IMR-90 (cell line): ENCODE data around the gene TIMM29. TPM values are rescaled to one million over a fixed set of nuclear protein-coding genes. Genes with fewer than 3 reads are reported as not detected.

ENCODE experiments used
- ATAC-seq: fragments of 200-7000 bp; cut with Tn5 transposase; 2 replicates; pipeline ENCODE4 v1.9.1; 2020; ENCODE audit warnings: low read depth, mild to moderate bottlenecking, moderate library complexity
- BruUV-seq: library from RNA; stranded (reverse); fragments of 400-500 nt; replicated peaks from 2 replicates; lab custom pipeline; 2021; lab: Mats Ljungman, UMichigan
- CTCF ChIA-PET: fragments of 300-600 bp; formaldehyde crosslinking; extraction: SDS; loops from one replicate; lab custom pipeline; 2021; ENCODE audit warnings: antibody characterized with exemption; lab: Yijun Ruan, JAX
- POLR2A ChIA-PET: fragments of 300-600 bp; sonication (Branson Sonifier 250); formaldehyde crosslinking; loops from one replicate; lab custom pipeline; 2022; ENCODE audit warnings: antibody characterized with exemption; ENCODE audit not compliant: unreplicated experiment; lab: Charles Lee
- DNase-seq: peaks from one replicate; pipeline ENCODE4 v3.0.0; 2013
- H2AFZ ChIP-seq: replicated peaks from 2 replicates; pipeline ENCODE3; 2013; ENCODE audit warnings: low read length, mild to moderate bottlenecking; ENCODE audit not compliant: poor library complexity
- H2AK5ac ChIP-seq: 2 replicates; pipeline ENCODE4 v1.6.1; 2013; ENCODE audit warnings: low read depth, low read length, inconsistent platforms
- H2AK9ac ChIP-seq: replicated peaks from 2 replicates; pipeline ENCODE3; 2013; ENCODE audit warnings: mild to moderate bottlenecking, low read depth, low read length, moderate library complexity; ENCODE audit not compliant: poor library complexity
- H2BK120ac ChIP-seq: 2 replicates; pipeline ENCODE4 v1.6.1; 2013; ENCODE audit warnings: low read depth, low read length, inconsistent platforms
- H2BK15ac ChIP-seq: 3 replicates; pipeline ENCODE4 v1.6.1; 2013; ENCODE audit warnings: low read depth, low read length, inconsistent platforms
- H2BK20ac ChIP-seq: 2 replicates; pipeline ENCODE4 v1.6.1; 2013; ENCODE audit warnings: low read depth, mild to moderate bottlenecking, inconsistent platforms, low read length, moderate library complexity
- H2BK5ac ChIP-seq: 2 replicates; pipeline ENCODE4 v1.6.1; 2013; ENCODE audit warnings: mild to moderate bottlenecking, low read depth, low read length, inconsistent platforms; ENCODE audit not compliant: poor library complexity, severe bottlenecking
- H3K14ac ChIP-seq: replicated peaks from 2 replicates; pipeline ENCODE4 v1.6.1; 2013; ENCODE audit warnings: low read depth, low read length, inconsistent platforms
- H3K18ac ChIP-seq: 2 replicates; pipeline ENCODE4 v1.6.1; 2013; ENCODE audit warnings: low read depth, low read length, control low read depth
- H3K23ac ChIP-seq: 2 replicates; pipeline ENCODE4 v1.6.1; 2013; ENCODE audit warnings: low read depth, low read length, inconsistent platforms
- H3K27ac ChIP-seq: 2 replicates; pipeline ENCODE4 v1.5.1; 2013; ENCODE audit warnings: mild to moderate bottlenecking, control low read depth, low read length; ENCODE audit not compliant: insufficient read depth
- H3K27me3 ChIP-seq: 2 replicates; pipeline ENCODE4 v1.6.1; 2013; ENCODE audit warnings: low read length; ENCODE audit not compliant: control insufficient read depth, insufficient read depth
- H3K36me3 ChIP-seq: 2 replicates; pipeline ENCODE4 v1.6.1; 2013; ENCODE audit warnings: low read length, mixed read lengths; ENCODE audit not compliant: control insufficient read depth, insufficient read depth
- H3K4ac ChIP-seq: 2 replicates; pipeline ENCODE4 v1.6.1; 2013; ENCODE audit warnings: low read depth, low read length, inconsistent platforms
- H3K4me1 ChIP-seq: 2 replicates; pipeline ENCODE4 v1.6.1; 2013; ENCODE audit warnings: low read length, mixed read lengths; ENCODE audit not compliant: control insufficient read depth, insufficient read depth
- H3K4me2 ChIP-seq: 2 replicates; pipeline ENCODE4 v1.6.1; 2013; ENCODE audit warnings: low read depth, mild to moderate bottlenecking, control low read depth, low read length, moderate library complexity
- H3K4me3 ChIP-seq: 2 replicates; pipeline ENCODE4 v1.5.1; 2013; ENCODE audit warnings: low read depth, mild to moderate bottlenecking, control low read depth, low read length, moderate library complexity; ENCODE audit not compliant: insufficient read depth
- H3K56ac ChIP-seq: 2 replicates; pipeline ENCODE4 v1.6.1; 2013; ENCODE audit warnings: low read length, inconsistent platforms; ENCODE audit not compliant: insufficient read depth; ENCODE audit errors: extremely low read depth
- H3K79me1 ChIP-seq, 2 experiments: 2 replicates each; pipeline ENCODE4 v1.6.1; 2013; ENCODE audit warnings: low read length in 2 of 2, inconsistent platforms in 1 of 2, low read depth in 1 of 2
- H3K9ac ChIP-seq: 2 replicates; pipeline ENCODE4 v1.6.1; 2013; ENCODE audit warnings: low read depth, low read length, control low read depth
- H3K9me1 ChIP-seq: 2 replicates; pipeline ENCODE4 v1.6.1; 2013; ENCODE audit warnings: low read length, inconsistent platforms; ENCODE audit not compliant: insufficient read depth
- H3K9me3 ChIP-seq: 2 replicates; pipeline ENCODE4 v1.6.1; 2013; ENCODE audit warnings: low read length; ENCODE audit not compliant: control insufficient read depth, insufficient read depth
- H4K20me1 ChIP-seq: 2 replicates; pipeline ENCODE4 v1.6.1; 2013; ENCODE audit warnings: low read length, inconsistent platforms; ENCODE audit not compliant: insufficient read depth
- H4K5ac ChIP-seq: 2 replicates; pipeline ENCODE4 v1.6.1; 2013; ENCODE audit warnings: mild to moderate bottlenecking, low read depth, low read length, control low read depth
- H4K8ac ChIP-seq, 2 experiments: 2 replicates each; pipeline ENCODE4 v1.6.1; 2013; ENCODE audit warnings: low read depth in 2 of 2, low read length in 2 of 2, control low read depth in 1 of 2, inconsistent platforms in 1 of 2
- H4K91ac ChIP-seq: 2 replicates; pipeline ENCODE4 v1.6.1; 2013; ENCODE audit warnings: low read depth, low read length, inconsistent platforms; ENCODE audit not compliant: insufficient read depth
- CEBPB ChIP-seq: IDR thresholded peaks from 2 replicates; pipeline ENCODE4 v1.6.1; 2012; ENCODE audit warnings: low read depth, low read length, improper control_type of control experiment
- FOS ChIP-seq: fragments of 150-350 bp; IDR thresholded peaks from 2 replicates; pipeline ENCODE4 v1.6.1; 2016; ENCODE audit warnings: low read depth, low read length
- NFE2L2 ChIP-seq: fragments of 150-350 bp; IDR thresholded peaks from 2 replicates; pipeline ENCODE4 v1.6.1; 2016; ENCODE audit warnings: low read depth, mild to moderate bottlenecking, low read length
- RCOR1 ChIP-seq: IDR thresholded peaks from 2 replicates; pipeline ENCODE4 v1.6.1; 2012; ENCODE audit warnings: mild to moderate bottlenecking, low read length, improper control_type of control experiment; ENCODE audit not compliant: insufficient replicate concordance
- RFX5 ChIP-seq: IDR thresholded peaks from 2 replicates; pipeline ENCODE4 v1.8.0; 2012; ENCODE audit warnings: low read depth, mild to moderate bottlenecking, low read length, moderate library complexity
- WGBS, 2 experiments: methylation state at CpG; one replicate each; pipeline versions ENCODE4 v1.1.5 to v1.1.7; 2013; ENCODE audit warnings: missing lambda C conversion rate in 2 of 2; ENCODE audit not compliant: insufficient read length in 1 of 2; ENCODE audit errors: extremely low coverage in 2 of 2; 5-methylcytosine and 5-hydroxymethylcytosine counted together
- dilution Hi-C: fragments of 300-500 bp; cut with HindIII; formaldehyde crosslinking; loops from one replicate; pipeline ENCODE4 v1.14.3; 2018; ENCODE audit warnings: low sequenced_read_pairs; ENCODE audit not compliant: unreplicated experiment
- in situ Hi-C: fragments of 300-500 bp; cut with MboI; formaldehyde crosslinking; loops from 3 replicates; pipeline ENCODE4 v1.14.3; 2019; ENCODE audit warnings: low sequenced_read_pairs, inconsistent platforms, mixed read lengths
- intact Hi-C: fragments of 100-400 bp; cut with micrococcal nuclease; formaldehyde crosslinking; loops from 2 replicates; pipeline ENCODE4 v1.10.0; 2022
- polyA plus RNA-seq, 3 experiments: library from polyadenylated mRNA; depleted of rRNA; stranded (reverse); fragments of >200 nt; gene quantifications; 2 replicates each; pipeline ENCODE4 v1.2.3, GENCODE V29; 2012; ENCODE audit warnings: low replicate concordance in 1 of 3
- total RNA-seq: library from RNA; depleted of rRNA; stranded (reverse); fragments of >200 nt; gene quantifications from 2 replicates; pipeline ENCODE4 v1.2.3, GENCODE V29; 2012

TIMM29 gene
- total and polyA plus RNA-seq, 2 of the 4 experiments (the other 2 are of a cell fraction), result 9.3 to 13.4 TPM

- H3K4ac ChIP-seq, result no peak overlapping the region
- peaks cover 9 to 18% of the 10 kb centered on the region in 2 experiments; a peak in 3 of 4 replicates for H3K79me1 ChIP-seq
- H2AFZ ChIP-seq, result no peak overlapping the region
- no peak overlapping the region for H3K27ac ChIP-seq
- no peak overlapping the region for H2AK5ac ChIP-seq
- dilution Hi-C loops (no loop called here), intact Hi-C loops (no loop called here), in situ Hi-C loops (no loop called here)
- H4K20me1 ChIP-seq, result peaks cover 19% of the 10 kb centered on the region
- H2BK20ac ChIP-seq, result no peak overlapping the region
- TF ChIP-seq RFX5, result no peak
- no peak for TF ChIP-seq NFE2L2
- no peak for TF ChIP-seq FOS
- TF ChIP-seq RCOR1, result no peak
- TF ChIP-seq CEBPB, result no peak
- H3K27me3 ChIP-seq, result no peaks in the 10 kb centered on the region
- no peak overlapping the region for H2BK120ac ChIP-seq
- H4K5ac ChIP-seq, result no peak overlapping the region
- no peak overlapping the region for H3K9ac ChIP-seq
- no peaks in the 10 kb centered on the region for H3K9me3 ChIP-seq
- no peak overlapping the region for H2BK15ac ChIP-seq
- no peaks in the 10 kb centered on the region for H3K9me1 ChIP-seq
- no peak overlapping the region for H4K8ac ChIP-seq
- H2AK9ac ChIP-seq, result no peak overlapping the region
- peaks cover 12% of the 10 kb centered on the region for H3K4me1 ChIP-seq
- CTCF ChIA-PET, result interaction anchor here (1.7 kb wide), 1 partner anchor 49 kb away, joined by 5 read pairs; no protein-coding TSS in a partner anchor
- peaks cover 63% of the 10 kb centered on the region for H3K36me3 ChIP-seq
- no peak overlapping the region for H3K56ac ChIP-seq
- no TSS peak for BruUV-seq
- ATAC-seq, result no peak
- POLR2A ChIA-PET, result no interaction called here
- 76% methylated on average over 14 of the region's 26 CpGs; no CpG with 5 or more reads in 1 of the 2 experiments for WGBS, 2 experiments
- H2BK5ac ChIP-seq, result no peak overlapping the region
- DNase-seq, result no peak
- H3K18ac ChIP-seq, result no peak overlapping the region
- no peak overlapping the region for H3K4me2 ChIP-seq
- no peak overlapping the region for H3K14ac ChIP-seq
- no peak overlapping the region for H4K91ac ChIP-seq
- no peak overlapping the region for H3K4me3 ChIP-seq
- H3K23ac ChIP-seq, result no peak overlapping the region
These were observed 9.0 kb upstream of the TIMM29 start for GRCh38 chr19:10919352-10920287.
